HL-60 (cell line): ENCODE data around the gene AMPD1.

Experiments used
- POLR2AphosphoS5 ChIP-seq: IDR thresholded peaks from 2 replicates; pipeline ENCODE4 v1.6.1; 2012; ENCODE audit warnings: low read depth
- TF ChIP-seq, protein P1 (sequence below): IDR thresholded peaks from one replicate; pipeline ENCODE4 v1.5.1; 2011; ENCODE audit warnings: low read length, control low read depth, inconsistent platforms; ENCODE audit not compliant: insufficient read depth

DNA sequence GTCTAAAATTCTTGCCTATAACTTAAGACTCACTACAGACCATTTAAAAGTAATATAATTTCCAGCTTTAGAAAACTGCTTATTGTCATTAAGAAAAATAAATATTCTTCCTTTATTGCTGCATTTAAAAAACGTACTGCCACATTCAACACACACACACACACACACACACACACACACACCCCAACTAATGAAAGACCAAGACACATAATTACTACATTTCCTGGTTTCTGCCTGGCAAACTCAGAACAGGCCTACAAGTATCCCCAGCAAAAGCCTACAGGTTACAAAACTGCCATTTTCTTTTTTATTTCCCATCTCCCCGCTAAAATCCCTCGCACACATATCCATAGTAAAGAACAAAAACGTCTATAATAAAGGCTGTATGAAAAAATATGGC, 27.0 kb downstream of the AMPD1 start:
- TF ChIP-seq, protein P1, sequence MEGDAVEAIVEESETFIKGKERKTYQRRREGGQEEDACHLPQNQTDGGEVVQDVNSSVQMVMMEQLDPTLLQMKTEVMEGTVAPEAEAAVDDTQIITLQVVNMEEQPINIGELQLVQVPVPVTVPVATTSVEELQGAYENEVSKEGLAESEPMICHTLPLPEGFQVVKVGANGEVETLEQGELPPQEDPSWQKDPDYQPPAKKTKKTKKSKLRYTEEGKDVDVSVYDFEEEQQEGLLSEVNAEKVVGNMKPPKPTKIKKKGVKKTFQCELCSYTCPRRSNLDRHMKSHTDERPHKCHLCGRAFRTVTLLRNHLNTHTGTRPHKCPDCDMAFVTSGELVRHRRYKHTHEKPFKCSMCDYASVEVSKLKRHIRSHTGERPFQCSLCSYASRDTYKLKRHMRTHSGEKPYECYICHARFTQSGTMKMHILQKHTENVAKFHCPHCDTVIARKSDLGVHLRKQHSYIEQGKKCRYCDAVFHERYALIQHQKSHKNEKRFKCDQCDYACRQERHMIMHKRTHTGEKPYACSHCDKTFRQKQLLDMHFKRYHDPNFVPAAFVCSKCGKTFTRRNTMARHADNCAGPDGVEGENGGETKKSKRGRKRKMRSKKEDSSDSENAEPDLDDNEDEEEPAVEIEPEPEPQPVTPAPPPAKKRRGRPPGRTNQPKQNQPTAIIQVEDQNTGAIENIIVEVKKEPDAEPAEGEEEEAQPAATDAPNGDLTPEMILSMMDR: no peak
- TF ChIP-seq POLR2AphosphoS5: no peak
